ENCODE measurements around the gene LAMA2. TPM values are rescaled to one million over a fixed set of nuclear protein-coding genes. Genes with fewer than 3 reads are reported as not detected.
A peak's percentile ranks its signal among the peaks of the same experiment; 100 is the strongest.

The LAMA2 gene
- total RNA-seq, 1 donor from 2014 or later = 1.8 TPM

GRCh38 chr6:129210684-129211083 lies 327.7 kb downstream of the LAMA2 start:
- no peak overlapping the region for H3K27ac Mint-ChIP-seq (ENCODE audit: unreplicated experiment)
- Histone ChIP-seq H3K79me2 (ENCODE audit: insufficient read depth, low read length) (no peaks in the 10 kb centered on the region), H3K27me3 (ENCODE audit: insufficient read depth, low read length) (no peaks in the 10 kb centered on the region), H3K36me3 (ENCODE audit: insufficient read depth, low read length) (no peaks in the 10 kb centered on the region), H3K4me2 (ENCODE audit: low read length) (no peak overlapping the region), H2AFZ (ENCODE audit: low read depth, low read length) (no peak overlapping the region), H3K27ac (ENCODE audit: low read depth, low read length) (no peak overlapping the region), H3K9me3 (ENCODE audit: insufficient read depth, low read depth, low read length) (no peaks in the 10 kb centered on the region), H4K20me1 (ENCODE audit: insufficient read depth, low read length) (no peaks in the 10 kb centered on the region), H3K9ac (ENCODE audit: low read length) (no peak overlapping the region), H3K4me1 (ENCODE audit: insufficient read depth, low read length) (no peaks in the 10 kb centered on the region), H3K4me3 (ENCODE audit: insufficient read depth, low read depth, low read length) (no peak overlapping the region)
- DNase-seq (ENCODE audit: low read depth) (no peak), FAIRE-seq (no peak)
- H3K27me3 Mint-ChIP-seq (ENCODE audit: low read depth, unreplicated experiment) = no peaks in the 10 kb centered on the region
- H3K4me3 Mint-ChIP-seq (ENCODE audit: unreplicated experiment) = no peak overlapping the region
- H3K9me3 Mint-ChIP-seq (ENCODE audit: unreplicated experiment) = no peaks in the 10 kb centered on the region
- TF ChIP-seq EZH2 (IDR thresholded peaks at IDR 0.05; ENCODE audit: insufficient read depth, low read length) (no peak), CTCF (IDR thresholded peaks at IDR 0.05; ENCODE audit: insufficient read depth, low read depth, low read length) (no peak)
- peaks cover 3% of the 10 kb centered on the region for H3K4me1 Mint-ChIP-seq (ENCODE audit: low read depth, unreplicated experiment)
- no peaks in the 10 kb centered on the region for H3K36me3 Mint-ChIP-seq (ENCODE audit: low read depth, unreplicated experiment)

GRCh38 chr6:129211626-129212025 lies 328.7 kb downstream of the LAMA2 start:
- TF ChIP-seq EZH2 (IDR thresholded peaks at IDR 0.05; ENCODE audit: insufficient read depth, low read length) = no peak
- TF ChIP-seq CTCF (IDR thresholded peaks at IDR 0.05; ENCODE audit: insufficient read depth, low read depth, low read length) = no peak
- Histone ChIP-seq H3K4me3 (ENCODE audit: insufficient read depth, low read depth, low read length) (no peak overlapping the region), H3K79me2 (ENCODE audit: insufficient read depth, low read length) (no peaks in the 10 kb centered on the region), H2AFZ (ENCODE audit: low read depth, low read length) (no peak overlapping the region), H3K4me1 (ENCODE audit: insufficient read depth, low read length) (no peaks in the 10 kb centered on the region), H3K4me2 (ENCODE audit: low read length) (no peak overlapping the region), H4K20me1 (ENCODE audit: insufficient read depth, low read length) (no peaks in the 10 kb centered on the region), H3K27me3 (ENCODE audit: insufficient read depth, low read length) (no peaks in the 10 kb centered on the region), H3K36me3 (ENCODE audit: insufficient read depth, low read length) (no peaks in the 10 kb centered on the region), H3K9ac (ENCODE audit: low read length) (no peak overlapping the region), H3K27ac (ENCODE audit: low read depth, low read length) (no peak overlapping the region), H3K9me3 (ENCODE audit: insufficient read depth, low read depth, low read length) (no peaks in the 10 kb centered on the region)
- DNase-seq (ENCODE audit: low read depth) = no peak
- FAIRE-seq = no peak
- H3K27me3 Mint-ChIP-seq (ENCODE audit: low read depth, unreplicated experiment) = no peaks in the 10 kb centered on the region
- no peaks in the 10 kb centered on the region for H3K36me3 Mint-ChIP-seq (ENCODE audit: low read depth, unreplicated experiment)
- H3K4me3 Mint-ChIP-seq (ENCODE audit: unreplicated experiment) = no peak overlapping the region
- H3K27ac Mint-ChIP-seq (ENCODE audit: unreplicated experiment) = no peak overlapping the region
- H3K4me1 Mint-ChIP-seq (ENCODE audit: low read depth, unreplicated experiment) = peaks cover 3% of the 10 kb centered on the region
- no peaks in the 10 kb centered on the region for H3K9me3 Mint-ChIP-seq (ENCODE audit: unreplicated experiment)

GRCh38 chr6:129212081-129212480 lies 329.1 kb downstream of the LAMA2 start:
- H4K20me1 ChIP-seq (ENCODE audit: insufficient read depth, low read length) = no peaks in the 10 kb centered on the region
- H3K9me3 Mint-ChIP-seq (ENCODE audit: unreplicated experiment) = no peaks in the 10 kb centered on the region
- no peaks in the 10 kb centered on the region for H3K9me3 ChIP-seq (ENCODE audit: insufficient read depth, low read depth, low read length)
- H3K79me2 ChIP-seq (ENCODE audit: insufficient read depth, low read length) = no peaks in the 10 kb centered on the region
- no peaks in the 10 kb centered on the region for H3K36me3 Mint-ChIP-seq (ENCODE audit: low read depth, unreplicated experiment)
- H3K27ac Mint-ChIP-seq (ENCODE audit: unreplicated experiment) = no peak overlapping the region
- H3K4me1 Mint-ChIP-seq (ENCODE audit: low read depth, unreplicated experiment) = peaks cover 3% of the 10 kb centered on the region
- H3K9ac ChIP-seq (ENCODE audit: low read length) = no peak overlapping the region
- no peak overlapping the region for H2AFZ ChIP-seq (ENCODE audit: low read depth, low read length)
- H3K36me3 ChIP-seq (ENCODE audit: insufficient read depth, low read length) = no peaks in the 10 kb centered on the region
- H3K4me2 ChIP-seq (ENCODE audit: low read length) = no peak overlapping the region
- H3K4me3 Mint-ChIP-seq (ENCODE audit: unreplicated experiment) = no peak overlapping the region
- no peak overlapping the region for H3K27ac ChIP-seq (ENCODE audit: low read depth, low read length)
- no peak for FAIRE-seq
- H3K27me3 ChIP-seq (ENCODE audit: insufficient read depth, low read length) = no peaks in the 10 kb centered on the region
- no peak for TF ChIP-seq EZH2 (IDR thresholded peaks at IDR 0.05; ENCODE audit: insufficient read depth, low read length)
- TF ChIP-seq CTCF (IDR thresholded peaks at IDR 0.05; ENCODE audit: insufficient read depth, low read depth, low read length) = no peak
- H3K27me3 Mint-ChIP-seq (ENCODE audit: low read depth, unreplicated experiment) = no peaks in the 10 kb centered on the region
- peak; percentile 30 for DNase-seq (ENCODE audit: low read depth)
- no peak overlapping the region for H3K4me3 ChIP-seq (ENCODE audit: insufficient read depth, low read depth, low read length)
- no peaks in the 10 kb centered on the region for H3K4me1 ChIP-seq (ENCODE audit: insufficient read depth, low read length)
